HepG2 (cell line): ENCODE results near the gene MKNK1. TPM values are rescaled to one million over a fixed set of nuclear protein-coding genes. Genes with fewer than 3 reads are reported as not detected.

Source experiments
- ATAC-seq: fragments of 200-7000 bp; cut with Tn5 transposase; 3 replicates; pipeline ENCODE4 v1.9.1; 2020; ENCODE audit warnings: mild to moderate bottlenecking, moderate library complexity
- BruUV-seq: library from RNA; stranded (reverse); fragments of 400-500 nt; replicated peaks from 2 replicates; lab custom pipeline; 2021; lab: Mats Ljungman, UMichigan
- CTCF ChIA-PET: fragments of 300-600 bp; formaldehyde crosslinking; extraction: SDS; loops from one replicate; lab custom pipeline; 2021; ENCODE audit warnings: low total read pairs, inconsistent platforms, low intra/inter-chr PET ratio; lab: Yijun Ruan, JAX
- POLR2A ChIA-PET: fragments of 350-600 bp; sonication (Branson Sonifier 250); formaldehyde crosslinking; loops from one replicate; lab custom pipeline; 2020; ENCODE audit warnings: antibody characterized with exemption, inconsistent platforms; lab: Yijun Ruan, JAX
- DNase-seq: peaks from one replicate; pipeline ENCODE4 v3.0.0-alpha.2; 2015; ENCODE audit warnings: low spot score
- FAIRE-seq: peaks from 3 replicates; lab custom pipeline; 2011; peaks lifted over from hg19 to GRCh38; lab: Jason Lieb, UNC
- H2AFZ ChIP-seq: one replicate; pipeline ENCODE4 v1.6.1; 2011; ENCODE audit warnings: low read length, inconsistent platforms
- H3K27ac ChIP-seq: fragments of 300-600 bp; 3 replicates; pipeline ENCODE4 v1.8.0; 2011; ENCODE audit warnings: mixed run types, mild to moderate bottlenecking, mixed read lengths, low read length, inconsistent platforms; ENCODE audit not compliant: insufficient read depth; ENCODE audit errors: extremely low read length
- H3K27me3 ChIP-seq, 2 experiments: fragments of 200-600 bp in 1 of 2; 2 replicates in 1 of 2; 3 replicates in 1 of 2; pipeline versions ENCODE4 v1.6.0 to v1.8.0; 2011; ENCODE audit warnings: low read length in 2 of 2, mild to moderate bottlenecking in 2 of 2, moderate library complexity in 2 of 2, inconsistent platforms in 1 of 2; ENCODE audit not compliant: insufficient read depth in 2 of 2, control insufficient read depth in 1 of 2
- H3K36me3 ChIP-seq, 2 experiments: fragments of 200-600 bp in 1 of 2; replicated peaks in 1 of 2; 2 replicates in 1 of 2; 3 replicates in 1 of 2; pipeline versions ENCODE4 v1.5.1 to v1.8.0; 2011; ENCODE audit warnings: low read length in 2 of 2, inconsistent platforms in 1 of 2; ENCODE audit not compliant: insufficient read depth in 2 of 2, control insufficient read depth in 1 of 2
- H3K4me1 ChIP-seq: 2 replicates; pipeline ENCODE4 v1.5.1; 2012; ENCODE audit warnings: low read length, inconsistent platforms; ENCODE audit not compliant: insufficient read depth
- H3K4me2 ChIP-seq: 2 replicates; pipeline ENCODE4 v1.6.0; 2011; ENCODE audit warnings: low read depth, low read length, inconsistent platforms
- H3K4me3 ChIP-seq, 3 experiments: fragments of 200-600 bp in 1 of 3; sonication (generic), shearing (Covaris generic) in 1 of 3; replicated peaks in 1 of 3; 2 replicates each; pipeline ENCODE4 v1.5.1; 2011 to 2016; ENCODE audit warnings: low read length in 3 of 3, inconsistent platforms in 2 of 3, low read depth in 2 of 3, mild to moderate bottlenecking in 2 of 3, control low read depth in 1 of 3, mixed read lengths in 1 of 3; ENCODE audit not compliant: insufficient read depth in 1 of 3
- H3K79me2 ChIP-seq: one replicate; pipeline ENCODE4 v1.6.1; 2011; ENCODE audit warnings: low read length, inconsistent platforms; ENCODE audit not compliant: insufficient read depth
- H3K9ac ChIP-seq: 2 replicates; pipeline ENCODE4 v1.6.0; 2011; ENCODE audit warnings: mild to moderate bottlenecking, low read depth, low read length, inconsistent platforms; ENCODE audit not compliant: insufficient read depth
- H3K9me3 ChIP-seq: 2 replicates; pipeline ENCODE4 v1.5.1; 2012; ENCODE audit warnings: mild to moderate bottlenecking, low read length
- H4K20me1 ChIP-seq: 2 replicates; pipeline ENCODE4 v1.6.0; 2011; ENCODE audit warnings: inconsistent platforms, mild to moderate bottlenecking, low read length, moderate library complexity; ENCODE audit not compliant: insufficient read depth
- CC2D1A ChIP-seq: sonication (generic); formaldehyde crosslinking; IDR thresholded peaks from 2 replicates; pipeline ENCODE4 v1.8.1; 2023; ENCODE audit warnings: mild to moderate bottlenecking, missing genetic modification reagents
- CEBPG ChIP-seq: IDR thresholded peaks from 2 replicates; pipeline ENCODE4 v1.6.1; 2016
- FUBP1 ChIP-seq: sonication (generic); formaldehyde crosslinking; IDR thresholded peaks from 2 replicates; pipeline ENCODE4 v1.5.1; 2020; ENCODE audit warnings: missing genetic modification reagents, mild to moderate bottlenecking, borderline replicate concordance
- HNF4A ChIP-seq: sonication (generic); formaldehyde crosslinking; IDR thresholded peaks from 2 replicates; pipeline ENCODE4 v1.4.0; 2020; ENCODE audit warnings: missing genetic modification reagents
- KLF11 ChIP-seq: IDR thresholded peaks from 2 replicates; pipeline ENCODE4 v1.6.1; 2016; ENCODE audit warnings: missing compliant biosample characterization
- MBNL3 ChIP-seq: fragments of 250-450 bp; sonication (Bioruptor Pico); conservative IDR thresholded peaks from 2 replicates; pipeline ENCODE4 v1.8.0; 2022; ENCODE audit warnings: mild to moderate bottlenecking, inconsistent platforms
- REXO4 ChIP-seq: sonication (generic); formaldehyde crosslinking; IDR thresholded peaks from 2 replicates; pipeline ENCODE4 v1.8.0; 2022; ENCODE audit warnings: missing genetic modification reagents, mild to moderate bottlenecking, borderline replicate concordance
- SOX5 ChIP-seq: IDR thresholded peaks from 2 replicates; pipeline ENCODE4 v1.6.1; 2016; ENCODE audit warnings: borderline replicate concordance
- SP4 ChIP-seq: sonication (generic); formaldehyde crosslinking; IDR thresholded peaks from 2 replicates; pipeline ENCODE4 v1.8.1; 2023; ENCODE audit warnings: mild to moderate bottlenecking, missing genetic modification reagents
- TAF1 ChIP-seq: sonication (generic); formaldehyde crosslinking; IDR thresholded peaks from 2 replicates; pipeline ENCODE4 v1.4.0; 2020; ENCODE audit warnings: missing genetic modification reagents
- ZNF180 ChIP-seq: sonication (generic); formaldehyde crosslinking; IDR thresholded peaks from 2 replicates; pipeline ENCODE4 v1.4.0; 2020; ENCODE audit warnings: low read depth, missing genetic modification reagents, borderline replicate concordance
- ZNF281 ChIP-seq: sonication (generic); formaldehyde crosslinking; IDR thresholded peaks from 2 replicates; pipeline ENCODE4 v1.4.0; 2020; ENCODE audit warnings: missing genetic modification reagents, borderline replicate concordance
- ZNF34 ChIP-seq: sonication (generic); formaldehyde crosslinking; IDR thresholded peaks from 2 replicates; pipeline ENCODE4 v1.4.0; 2020; ENCODE audit warnings: mild to moderate bottlenecking, missing genetic modification reagents, borderline replicate concordance
- ZNF746 ChIP-seq: sonication (generic); formaldehyde crosslinking; IDR thresholded peaks from 2 replicates; pipeline ENCODE4 v1.8.0; 2022; ENCODE audit warnings: mild to moderate bottlenecking, missing genetic modification reagents
- ZNF772 ChIP-seq: sonication (generic); formaldehyde crosslinking; IDR thresholded peaks from 2 replicates; pipeline ENCODE4 v1.5.0; 2020; ENCODE audit warnings: mild to moderate bottlenecking, missing genetic modification reagents
- ZSCAN31 ChIP-seq: sonication (generic); formaldehyde crosslinking; IDR thresholded peaks from 2 replicates; pipeline ENCODE4 v1.5.0; 2020; ENCODE audit warnings: low read depth, mild to moderate bottlenecking, missing genetic modification reagents
- WGBS: methylation state at CpG from one replicate; pipeline ENCODE4 v1.1.6; 2017; ENCODE audit warnings: low lambda C conversion rate; 5-methylcytosine and 5-hydroxymethylcytosine counted together
- in situ Hi-C: cut with HindIII; loops from 2 replicates; pipeline ENCODE4 v1.10.0; 2017; ENCODE audit warnings: low pct_unique_long_range_greater_than_20kb; ENCODE audit not compliant: extremely low pct_ligation_motif_present
- intact Hi-C: fragments of 100-400 bp; cut with micrococcal nuclease; formaldehyde crosslinking; loops from one replicate; pipeline ENCODE4 v1.10.0; 2022; ENCODE audit not compliant: unreplicated experiment
- polyA plus RNA-seq, 8 experiments: library from polyadenylated mRNA; depleted of rRNA in 3 of 8; stranded (reverse) in 7 of 8; unstranded in 1 of 8; fragments of >200 nt; fragmentation: Illumina TruSeq in 4 of 8; extraction: Trizol in 4 of 8; gene quantifications; 2 replicates each; pipeline versions ENCODE4 v1.2.1 to v1.2.3, GENCODE V29; 2011 to 2016; ENCODE audit warnings: low read depth in 4 of 8, missing spikeins in 1 of 8, mixed read lengths in 1 of 8; ENCODE audit not compliant: insufficient read depth in 1 of 8
- total RNA-seq, 5 experiments: library from RNA; depleted of rRNA; stranded (reverse); fragments of >200 nt; fragmentation: Illumina TruSeq; extraction: Trizol; gene quantifications; 2 replicates each; pipeline ENCODE4 v1.2.3, GENCODE V29; 2016; ENCODE audit warnings: low read depth in 1 of 5
- TF ChIP-seq, protein P1 (sequence below): IDR thresholded peaks from 2 replicates; pipeline ENCODE4 v1.6.1; 2016; ENCODE audit warnings: low read depth
- TF ChIP-seq, protein P2 (sequence below): sonication (generic); formaldehyde crosslinking; IDR thresholded peaks from 2 replicates; pipeline ENCODE4 v1.5.1; 2020; ENCODE audit warnings: mild to moderate bottlenecking, missing genetic modification reagents, moderate library complexity

The MKNK1 gene
- total and polyA plus RNA-seq, 2 of the 13 experiments (the other 11 are each of a cell fraction or from before 2014, with no cell fraction given) = 18.5 to 24.1 TPM

DNA sequence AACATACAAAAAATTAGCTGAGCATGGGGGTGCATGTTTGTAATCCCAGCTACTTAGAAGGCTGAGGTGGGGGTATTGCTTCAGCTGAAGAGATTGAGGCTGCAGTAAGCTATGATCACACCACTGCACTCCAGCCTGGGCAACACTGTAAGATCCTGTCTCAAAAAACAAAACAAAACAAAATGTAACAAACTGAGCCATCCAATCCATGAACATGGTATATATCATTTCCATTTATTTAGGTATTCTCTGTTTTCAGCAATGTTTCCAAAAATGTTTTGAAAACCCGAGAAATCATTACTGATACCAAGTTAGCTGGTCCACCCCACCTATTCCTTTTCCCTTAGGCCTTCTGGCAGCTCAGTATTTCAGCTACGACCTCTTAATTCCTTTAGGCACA is 45.7 kb upstream of the MKNK1 start:
- ChIA-PET CTCF (no interaction called here), POLR2A (no interaction called here)
- 94% methylated on average over 2 of the region's 2 CpGs for WGBS
- no peak for ATAC-seq
- intact Hi-C loops = no loop called here
- TF ChIP-seq ZNF746 (no peak), TAF1 (CRISPR knock-in tag) (no peak), REXO4 (CRISPR knock-in tag) (no peak), CEBPG (CRISPR knock-in tag) (no peak), FUBP1 (CRISPR knock-in tag) (no peak), KLF11 (CRISPR knock-in tag) (no peak), ZSCAN31 (CRISPR knock-in tag) (no peak), MBNL3 (CRISPR knock-in tag) (no peak), ZNF34 (CRISPR knock-in tag) (no peak), ZNF180 (CRISPR knock-in tag) (no peak), SP4 (CRISPR knock-in tag) (no peak), HNF4A (CRISPR knock-in tag) (no peak), CC2D1A (CRISPR knock-in tag) (no peak), SOX5 (CRISPR knock-in tag) (no peak), ZNF772 (CRISPR knock-in tag) (no peak), ZNF281 (CRISPR knock-in tag) (no peak)
- TF ChIP-seq, protein P1, sequence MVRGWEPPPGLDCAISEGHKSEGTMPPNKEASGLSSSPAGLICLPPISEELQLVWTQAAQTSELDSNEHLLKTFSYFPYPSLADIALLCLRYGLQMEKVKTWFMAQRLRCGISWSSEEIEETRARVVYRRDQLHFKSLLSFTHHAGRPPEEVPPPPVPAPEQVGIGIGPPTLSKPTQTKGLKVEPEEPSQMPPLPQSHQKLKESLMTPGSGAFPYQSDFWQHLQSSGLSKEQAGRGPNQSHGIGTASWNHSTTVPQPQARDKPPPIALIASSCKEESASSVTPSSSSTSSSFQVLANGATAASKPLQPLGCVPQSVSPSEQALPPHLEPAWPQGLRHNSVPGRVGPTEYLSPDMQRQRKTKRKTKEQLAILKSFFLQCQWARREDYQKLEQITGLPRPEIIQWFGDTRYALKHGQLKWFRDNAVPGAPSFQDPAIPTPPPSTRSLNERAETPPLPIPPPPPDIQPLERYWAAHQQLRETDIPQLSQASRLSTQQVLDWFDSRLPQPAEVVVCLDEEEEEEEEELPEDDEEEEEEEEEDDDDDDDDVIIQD (CRISPR knock-in tag) = no peak
- TF ChIP-seq, protein P2, sequence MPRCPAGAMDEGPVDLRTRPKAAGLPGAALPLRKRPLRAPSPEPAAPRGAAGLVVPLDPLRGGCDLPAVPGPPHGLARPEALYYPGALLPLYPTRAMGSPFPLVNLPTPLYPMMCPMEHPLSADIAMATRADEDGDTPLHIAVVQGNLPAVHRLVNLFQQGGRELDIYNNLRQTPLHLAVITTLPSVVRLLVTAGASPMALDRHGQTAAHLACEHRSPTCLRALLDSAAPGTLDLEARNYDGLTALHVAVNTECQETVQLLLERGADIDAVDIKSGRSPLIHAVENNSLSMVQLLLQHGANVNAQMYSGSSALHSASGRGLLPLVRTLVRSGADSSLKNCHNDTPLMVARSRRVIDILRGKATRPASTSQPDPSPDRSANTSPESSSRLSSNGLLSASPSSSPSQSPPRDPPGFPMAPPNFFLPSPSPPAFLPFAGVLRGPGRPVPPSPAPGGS (CRISPR knock-in tag) = no peak
- Histone ChIP-seq H3K9ac (no peak overlapping the region), H3K4me2 (no peak overlapping the region), H3K27ac (no peak overlapping the region), H3K9me3 (no peaks in the 10 kb centered on the region; the same call in 1 of the 2 replicates), H2AFZ (no peak overlapping the region), H3K27me3 (no peaks in the 10 kb centered on the region; a peak in 1 of 5 replicates), H3K36me3 (peaks cover 6 to 35% of the 10 kb centered on the region in 2 experiments), H3K4me3 (no peak overlapping the region), H3K4me1 (no peaks in the 10 kb centered on the region), H4K20me1 (no peaks in the 10 kb centered on the region), H3K79me2 (no peaks in the 10 kb centered on the region)
- no TSS peak for BruUV-seq
- in situ Hi-C loops = no loop called here
- no peak for FAIRE-seq
- no peak for DNase-seq
